Stimulated activated CD4-positive, alpha-beta T cell treated with anti-CD3 and anti-CD28 coated beads, Interleukin-2, amount 100 ng/mL, for 24 hours (primary cell): ENCODE data around the gene AKR1B15.
"Not testable (repeated sequence)": the region's sequence is repeated elsewhere in the genome, so short reads cannot be mapped to it uniquely, and the experiment has no call there.

Experiments used
- DNase-seq, 2 donors: peaks; one replicate each; pipeline ENCODE4 v3.0.0-alpha.2; 2020

AKR1B15 gene

GRCh38 chr7:134533288-134533771 is 15.6 kb upstream of the AKR1B15 start:
- DNase-seq: no peak

DNA sequence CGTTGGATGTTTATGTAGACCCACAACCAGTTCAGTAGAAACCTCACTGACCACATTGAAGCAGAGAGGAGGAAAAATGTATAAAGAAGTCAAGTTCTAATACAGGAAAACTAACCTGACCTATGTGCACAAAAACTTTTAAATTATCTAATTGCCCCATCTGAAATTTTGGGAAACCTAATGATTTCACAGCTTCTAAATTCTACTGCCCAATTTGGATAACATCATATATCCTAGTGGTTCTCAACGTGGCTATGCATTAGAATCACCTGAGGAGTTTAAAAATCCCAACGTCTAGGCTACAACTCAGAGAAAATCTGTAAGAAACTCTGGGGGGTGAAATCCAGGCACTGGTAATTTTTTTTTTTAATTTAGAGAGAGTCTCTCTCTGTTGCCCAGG is 14.3 kb upstream of the AKR1B15 start:
- DNase-seq: no peak

GRCh38 chr7:134535272-134535918 is 13.5 kb upstream of the AKR1B15 start:
- no peak for DNase-seq

- no peak for DNase-seq
Measured at GRCh38 chr7:134535919-134536299, 13.0 kb upstream of the AKR1B15 start.

GRCh38 chr7:134536558-134536957 is 12.4 kb upstream of the AKR1B15 start:
- DNase-seq: not testable (repeated sequence)

DNA sequence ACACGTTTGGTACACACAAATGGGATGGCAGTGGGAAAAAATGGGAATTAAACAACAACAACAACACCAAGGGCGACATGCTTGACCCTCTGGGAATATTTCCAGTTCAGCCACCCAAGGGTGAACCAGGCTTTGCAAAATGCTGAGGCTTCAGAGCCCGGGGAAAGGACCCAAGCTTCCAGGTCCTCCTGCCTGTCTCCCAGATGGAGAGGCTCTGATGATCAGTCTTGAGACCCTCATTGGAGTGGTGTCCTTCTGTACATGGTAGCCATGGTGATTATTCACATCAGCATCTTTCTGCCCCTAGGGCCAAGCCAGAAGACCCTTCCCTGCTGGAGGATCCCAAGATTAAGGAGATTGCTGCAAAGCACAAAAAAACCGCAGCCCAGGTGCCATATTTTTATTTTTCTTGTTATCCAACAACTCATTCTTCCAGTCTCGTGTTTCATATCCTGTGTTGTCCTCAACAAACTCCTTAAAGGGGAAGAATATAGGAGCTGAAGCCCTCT is 11.6 kb upstream of the AKR1B15 start:
- DNase-seq: not testable (repeated sequence)

DNA sequence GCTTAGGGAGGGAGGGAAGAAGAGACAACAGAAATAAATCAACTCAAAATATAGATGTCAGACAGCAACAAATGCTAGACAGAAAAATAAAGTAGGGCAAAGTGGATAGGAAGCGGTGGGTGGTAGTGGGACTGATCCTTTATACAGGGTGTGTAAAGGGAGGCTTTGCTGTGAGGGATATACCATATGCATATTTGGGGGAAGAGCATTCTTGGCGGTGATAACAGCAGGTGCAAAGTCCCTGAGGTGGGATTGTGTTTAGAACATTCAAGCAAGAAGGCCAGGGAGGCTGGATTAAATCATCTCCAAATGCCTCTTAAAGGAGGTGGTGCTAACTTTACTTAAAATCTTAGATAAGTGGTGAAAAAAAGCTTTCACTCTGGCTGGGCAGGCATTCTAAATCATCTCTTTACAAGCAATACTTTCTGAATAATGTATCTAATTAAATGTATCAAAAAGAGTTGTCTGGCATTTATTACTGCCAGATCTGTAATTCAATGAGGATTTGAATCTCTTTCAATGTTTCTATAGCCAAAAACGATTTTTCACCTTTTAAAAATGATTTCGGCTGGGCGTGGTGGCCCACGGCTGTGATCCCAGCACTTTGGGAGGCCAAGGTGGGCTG is 9.4 kb upstream of the AKR1B15 start:
- no peak for DNase-seq

DNA sequence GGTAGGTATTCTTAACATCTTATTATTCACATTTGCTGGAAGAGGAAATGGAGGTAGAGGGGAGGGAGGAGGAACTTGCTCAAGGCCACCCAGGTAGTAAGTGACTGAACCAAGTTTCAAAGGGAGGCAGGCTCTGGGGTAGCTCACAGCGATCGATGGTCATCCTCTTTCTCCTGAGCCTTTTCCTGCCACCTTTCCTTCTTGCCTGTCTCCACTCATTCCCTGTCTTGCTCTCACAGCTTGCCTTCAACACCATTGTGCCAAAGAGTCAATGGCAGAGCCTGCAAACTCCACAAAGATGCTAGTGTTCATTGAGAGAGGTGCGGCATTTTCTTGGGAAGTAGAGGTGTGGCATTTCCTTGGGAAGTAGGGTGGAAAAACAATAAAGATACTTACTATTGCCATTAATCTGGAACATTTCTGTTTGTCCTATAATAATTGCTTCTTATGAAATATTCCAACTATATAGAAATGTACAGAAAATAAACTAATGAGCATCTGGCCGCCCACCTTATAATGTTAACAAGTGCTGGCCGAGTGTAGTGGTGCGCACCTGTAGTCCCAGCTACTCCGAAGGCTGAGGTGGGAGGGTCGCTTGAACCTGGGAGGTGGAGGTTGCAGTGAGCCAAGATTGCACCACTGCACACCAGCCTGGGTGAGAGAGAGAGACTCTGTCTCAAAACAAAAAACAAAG is 7.3 kb upstream of the AKR1B15 start:
- DNase-seq: not testable (repeated sequence)

DNA sequence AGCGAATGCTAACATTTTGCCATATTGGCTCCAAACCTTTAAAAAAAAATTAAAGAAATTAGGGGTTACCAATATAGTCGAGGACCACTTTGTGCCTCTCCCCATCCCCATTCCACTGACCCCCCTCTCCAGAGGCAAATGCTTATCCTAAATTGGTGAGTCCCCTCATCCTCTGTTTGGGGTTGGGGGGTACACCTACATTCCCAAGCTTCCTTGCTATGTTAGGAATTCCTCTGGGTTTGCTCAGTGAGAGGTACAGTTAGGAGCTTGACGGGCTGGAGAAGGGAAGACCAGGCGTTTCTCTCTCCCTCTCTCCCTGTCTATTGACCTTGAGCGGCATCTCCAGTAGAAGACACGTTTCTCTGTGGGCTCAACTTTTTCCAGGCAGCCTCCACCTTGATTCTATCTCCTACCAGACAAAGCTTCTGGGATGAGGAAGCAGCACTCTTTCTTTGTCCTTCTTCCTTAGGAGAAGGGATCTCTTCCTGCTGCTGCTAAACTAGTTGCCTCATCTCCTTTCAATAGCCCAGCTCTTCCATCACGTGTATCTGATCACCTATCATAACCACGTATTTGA is 6.6 kb upstream of the AKR1B15 start:
- DNase-seq: no peak

GRCh38 chr7:134545380-134545779 is 3.5 kb upstream of the AKR1B15 start:
- DNase-seq: no peak

DNA sequence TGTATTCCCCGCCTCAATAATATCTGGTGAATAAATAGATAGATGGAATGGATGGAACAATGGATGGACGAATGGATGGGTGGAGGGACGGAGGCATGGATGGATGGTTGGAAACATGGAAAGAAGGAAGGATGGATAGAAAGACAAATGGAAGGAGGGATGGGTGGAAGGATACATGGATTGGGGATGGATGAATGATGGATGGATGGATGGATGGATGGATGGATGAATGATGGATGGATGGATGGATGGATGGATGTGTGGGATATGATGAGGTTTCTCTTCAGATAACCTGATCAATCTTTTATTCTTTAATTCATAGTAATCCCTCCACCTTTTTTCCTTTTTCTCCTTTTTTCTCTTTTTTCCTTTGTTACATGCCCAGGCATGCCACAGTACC is 3.0 kb upstream of the AKR1B15 start:
- DNase-seq: no peak

DNA sequence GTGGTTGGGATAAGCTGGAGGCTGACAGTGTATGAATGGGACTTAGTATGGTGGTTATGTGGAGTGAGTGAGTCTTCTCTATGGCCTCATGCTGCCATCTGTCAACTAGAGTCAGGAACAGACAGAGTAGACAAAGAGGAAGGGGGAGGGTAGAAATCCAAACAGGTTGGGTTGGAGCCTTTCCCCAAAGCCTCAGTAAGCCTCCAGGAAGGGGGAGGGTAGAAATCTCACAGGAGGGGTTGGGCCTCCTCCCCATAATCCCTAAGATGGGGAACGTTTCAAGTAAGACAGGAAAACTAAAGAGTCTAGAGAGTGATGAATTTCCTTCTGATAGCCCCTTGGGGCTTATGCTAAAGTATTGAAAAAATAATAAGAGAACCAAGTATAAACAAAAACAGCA is 2.0 kb upstream of the AKR1B15 start:
- no peak for DNase-seq

- peak; percentile 77 to 81 for DNase-seq
Measured at GRCh38 chr7:134547397-134548054, 1.4 kb upstream of the AKR1B15 start.

GRCh38 chr7:134549366-134549765 is 456 bp downstream of the AKR1B15 start:
- no peak for DNase-seq

- no peak for DNase-seq
Measured at GRCh38 chr7:134552105-134552504, 3.2 kb downstream of the AKR1B15 start.

DNA sequence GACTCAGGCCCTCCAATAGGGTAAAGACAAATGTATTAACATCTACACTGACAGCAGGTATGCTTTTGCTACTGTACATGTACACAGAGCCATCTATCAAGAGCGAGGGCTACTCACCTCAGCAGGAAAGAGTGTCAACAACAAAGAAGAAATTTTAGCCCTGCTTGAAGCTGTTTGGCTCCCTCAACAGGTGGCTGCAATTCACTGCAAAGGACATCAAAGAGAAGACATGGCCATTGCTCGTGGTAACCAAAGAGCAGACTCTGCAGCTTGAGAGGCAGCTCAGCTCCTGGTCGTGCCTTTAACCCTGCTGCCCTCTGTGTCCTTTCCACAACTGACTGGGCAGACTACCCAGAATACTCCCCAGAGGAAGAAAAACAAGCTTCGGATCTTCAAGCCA is 5.1 kb downstream of the AKR1B15 start:
- DNase-seq: no peak

DNA sequence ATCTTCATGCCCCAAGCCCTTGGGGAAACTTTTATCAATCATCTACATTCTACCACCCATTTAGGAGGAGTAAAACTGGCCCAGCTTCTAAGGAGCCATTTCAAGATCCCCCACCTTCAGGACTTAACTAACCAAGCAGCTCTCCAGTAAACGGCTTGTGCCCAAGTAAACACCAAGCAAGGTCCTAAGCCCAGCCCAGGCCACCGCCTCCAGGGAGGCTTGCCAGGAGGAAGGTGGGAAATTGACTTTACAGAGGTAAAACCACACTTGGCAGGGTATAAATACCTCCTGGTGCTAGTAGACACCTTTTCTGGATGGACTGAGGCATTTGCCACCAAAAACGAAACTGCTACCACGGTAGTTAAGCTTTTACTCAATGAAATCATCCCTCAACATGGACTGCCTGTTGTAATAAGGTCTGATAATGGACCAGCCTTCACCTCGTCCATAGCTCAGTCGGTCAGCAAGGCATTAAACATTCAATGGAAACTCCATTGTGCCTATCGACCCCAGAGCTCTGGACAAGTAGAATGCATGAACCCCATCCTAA is 5.6 kb downstream of the AKR1B15 start:
- no peak for DNase-seq

DNA sequence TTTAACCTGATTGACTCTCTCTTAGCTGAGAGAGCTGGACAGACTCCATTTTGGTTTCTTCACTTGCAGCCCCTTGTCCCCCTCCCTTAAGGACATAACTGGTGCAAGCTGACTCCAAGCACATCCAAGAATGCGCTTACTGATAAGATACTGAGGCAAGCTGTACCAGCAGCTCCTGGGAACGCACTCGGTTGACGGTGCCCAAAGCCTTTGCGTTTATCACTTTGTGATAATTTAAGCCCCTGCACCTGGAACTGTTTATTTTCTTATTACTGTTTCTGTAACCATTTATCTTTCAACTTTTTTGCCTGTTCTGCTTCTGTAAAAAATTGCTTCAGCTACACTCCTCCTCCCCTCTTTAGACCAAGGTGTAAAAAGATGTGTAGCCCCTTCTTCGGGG is 8.5 kb downstream of the AKR1B15 start:
- DNase-seq: no peak

DNA sequence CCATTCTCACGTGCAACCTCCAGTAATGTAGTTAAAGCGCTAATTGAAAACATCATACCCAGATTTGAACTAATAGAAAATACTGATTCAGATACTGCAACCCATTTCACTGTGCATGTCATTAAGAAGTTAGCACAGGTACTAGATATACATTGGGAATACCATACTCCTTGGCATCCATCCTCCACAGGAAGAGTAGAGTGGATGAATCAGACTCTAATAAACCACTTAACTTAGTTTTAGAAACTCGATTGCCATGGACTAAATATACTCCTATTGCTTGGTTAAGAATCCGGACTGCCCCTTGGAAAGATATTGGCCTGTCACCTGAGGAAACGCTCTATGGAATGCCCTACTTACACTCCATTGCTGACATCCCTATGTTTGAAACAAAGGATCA is 9.5 kb downstream of the AKR1B15 start:
- no peak for DNase-seq

- DNase-seq: not testable (repeated sequence)
Measured at GRCh38 chr7:134561616-134562015, 12.7 kb downstream of the AKR1B15 start.

DNA sequence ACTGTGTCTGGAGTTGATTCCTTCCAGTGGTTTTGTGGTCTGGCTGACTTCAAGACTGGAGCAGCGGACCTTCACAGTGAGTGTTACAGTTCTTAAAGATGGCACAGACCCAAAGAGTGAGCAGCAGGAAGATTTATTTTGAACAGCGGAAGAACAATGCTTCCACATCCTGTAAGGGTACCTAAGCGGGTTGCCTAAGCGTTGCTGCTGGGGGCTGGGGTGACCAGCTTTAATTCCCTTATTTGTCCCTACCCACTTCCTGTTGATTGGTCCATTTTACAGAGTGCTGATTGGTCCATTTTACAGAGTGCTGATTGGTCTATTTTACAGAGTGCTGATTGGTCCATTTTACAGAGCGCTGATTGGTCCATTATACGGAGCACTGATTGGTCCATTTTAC is 13.2 kb downstream of the AKR1B15 start:
- no peak for DNase-seq

- not testable (repeated sequence) for DNase-seq
Measured at GRCh38 chr7:134563398-134563749, 14.5 kb downstream of the AKR1B15 start.

DNA sequence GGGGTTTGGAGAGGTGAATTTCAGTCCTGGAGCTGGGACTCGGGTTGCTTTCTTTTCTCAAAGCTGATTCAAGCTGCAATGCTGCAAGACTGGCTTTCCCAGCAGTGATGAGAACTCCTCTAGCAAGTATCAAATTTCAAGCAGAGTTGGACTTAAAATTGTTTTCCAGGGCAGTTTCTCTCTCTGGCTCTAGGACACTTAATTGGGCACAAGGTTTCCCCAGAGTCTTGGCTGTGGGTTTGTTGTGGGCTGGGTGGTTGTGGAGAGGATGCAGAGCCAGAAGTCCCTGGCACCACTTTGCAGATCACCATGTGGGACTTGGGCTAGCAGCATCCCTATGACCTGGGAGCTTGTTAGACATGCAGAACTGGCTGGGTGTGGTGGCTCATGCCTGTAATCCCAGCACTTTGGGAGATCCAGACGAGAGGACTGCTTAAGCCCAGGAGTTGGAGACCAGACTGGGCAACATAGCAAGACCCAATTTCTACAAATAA is 16.8 kb downstream of the AKR1B15 start:
- no peak for DNase-seq
